ENCODE results near the gene SMARCB1. TPM values are rescaled to one million over a fixed set of nuclear protein-coding genes. Genes with fewer than 3 reads are reported as not detected.
A peak's percentile ranks its signal among the peaks of the same experiment; 100 is the strongest.

SMARCB1 gene
- total RNA-seq (2022) (83.7 and 115 TPM in 2 replicates), Bru-seq, nascent RNA (percentile 68 among the genes with signal in this experiment), BruChase-seq, experiment 1, labeled RNA remaining after a 6-hour chase (percentile 75 among the genes with signal in this experiment), BruChase-seq, experiment 2, labeled RNA remaining after a 2-hour chase (percentile 66 among the genes with signal in this experiment)
- long read RNA-seq, full-length matches to known transcripts: 461 of 489 reads
- long read RNA-seq, partial matches to known transcripts: 5 of 489 reads
- long read RNA-seq, other reads (novel, unspliced or antisense): 23 of 489 reads

DNA sequence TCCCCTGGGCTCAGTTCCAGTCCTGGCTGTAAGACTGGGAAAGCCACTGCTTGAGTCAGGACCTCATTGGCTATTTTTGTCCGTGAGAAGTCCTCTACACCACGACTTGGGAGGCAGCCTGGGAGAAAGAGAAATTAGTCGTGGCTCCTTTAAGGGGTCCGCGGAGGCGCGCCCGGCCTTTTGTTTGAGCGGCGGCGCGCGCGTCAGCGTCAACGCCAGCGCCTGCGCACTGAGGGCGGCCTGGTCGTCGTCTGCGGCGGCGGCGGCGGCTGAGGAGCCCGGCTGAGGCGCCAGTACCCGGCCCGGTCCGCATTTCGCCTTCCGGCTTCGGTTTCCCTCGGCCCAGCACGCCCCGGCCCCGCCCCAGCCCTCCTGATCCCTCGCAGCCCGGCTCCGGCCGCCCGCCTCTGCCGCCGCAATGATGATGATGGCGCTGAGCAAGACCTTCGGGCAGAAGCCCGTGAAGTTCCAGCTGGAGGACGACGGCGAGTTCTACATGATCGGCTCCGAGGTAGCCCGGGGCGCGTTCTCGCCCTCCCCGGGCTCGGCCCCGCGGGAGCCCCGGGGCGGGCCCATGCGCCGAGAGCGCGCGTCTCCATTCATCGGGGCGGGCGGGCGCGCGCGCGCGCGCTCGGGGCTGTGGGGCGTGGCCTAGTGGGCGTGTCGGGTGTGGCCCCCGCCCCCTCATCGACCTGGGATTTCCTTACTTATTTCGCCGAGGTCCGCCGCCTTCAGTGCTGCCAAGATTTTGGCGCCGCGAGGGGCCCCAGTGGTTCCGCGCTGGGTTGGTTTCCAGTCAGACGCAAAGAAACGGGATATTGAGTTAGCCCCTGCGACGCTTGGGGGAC lies at the start of gene SMARCB1:
SMARCB1 (plus strand) TSS at position 215 of the 848 bp plus-strand sequence; CDS start at position 419, 204 bp downstream.
- Mint-ChIP-seq H3K9me3 (ENCODE audit: unreplicated experiment) (no peaks in the 10 kb centered on the region), H3K4me3 (ENCODE audit: unreplicated experiment) (peak within 1 kb of the TSS; percentile 80), H3K27ac (ENCODE audit: low read depth, unreplicated experiment) (peak within 1 kb of the TSS; percentile 42), H3K27me3 (ENCODE audit: insufficient read depth, unreplicated experiment) (no peaks in the 10 kb centered on the region), H3K36me3 (ENCODE audit: insufficient read depth, unreplicated experiment) (peaks cover 11% of the 10 kb centered on the region), H3K4me1 (ENCODE audit: insufficient read depth, unreplicated experiment) (peaks cover 9% of the 10 kb centered on the region)
- no TSS peak for BruUV-seq (replicated peaks)
- DNase-seq (ENCODE audit: unreplicated experiment): peak; percentile 88
- CTCF ChIA-PET: interaction anchor here (0.6 kb wide), 1 partner anchor 101 kb away, joined by 4 read pairs; no protein-coding TSS in a partner anchor
- POLR2A ChIA-PET: interaction anchor here (0.7 to 1.4 kb wide), 4 partner anchors 12 to 107 kb away, joined by 3 to 6 read pairs (median 4); partner anchors contain the start of genes MIF and MMP11
- intact Hi-C loops (cut with micrococcal nuclease): no loop called here
- TF ChIP-seq, protein P1, sequence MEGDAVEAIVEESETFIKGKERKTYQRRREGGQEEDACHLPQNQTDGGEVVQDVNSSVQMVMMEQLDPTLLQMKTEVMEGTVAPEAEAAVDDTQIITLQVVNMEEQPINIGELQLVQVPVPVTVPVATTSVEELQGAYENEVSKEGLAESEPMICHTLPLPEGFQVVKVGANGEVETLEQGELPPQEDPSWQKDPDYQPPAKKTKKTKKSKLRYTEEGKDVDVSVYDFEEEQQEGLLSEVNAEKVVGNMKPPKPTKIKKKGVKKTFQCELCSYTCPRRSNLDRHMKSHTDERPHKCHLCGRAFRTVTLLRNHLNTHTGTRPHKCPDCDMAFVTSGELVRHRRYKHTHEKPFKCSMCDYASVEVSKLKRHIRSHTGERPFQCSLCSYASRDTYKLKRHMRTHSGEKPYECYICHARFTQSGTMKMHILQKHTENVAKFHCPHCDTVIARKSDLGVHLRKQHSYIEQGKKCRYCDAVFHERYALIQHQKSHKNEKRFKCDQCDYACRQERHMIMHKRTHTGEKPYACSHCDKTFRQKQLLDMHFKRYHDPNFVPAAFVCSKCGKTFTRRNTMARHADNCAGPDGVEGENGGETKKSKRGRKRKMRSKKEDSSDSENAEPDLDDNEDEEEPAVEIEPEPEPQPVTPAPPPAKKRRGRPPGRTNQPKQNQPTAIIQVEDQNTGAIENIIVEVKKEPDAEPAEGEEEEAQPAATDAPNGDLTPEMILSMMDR (IDR thresholded peaks at IDR 0.05; ENCODE audit: unreplicated experiment): no peak

DNA sequence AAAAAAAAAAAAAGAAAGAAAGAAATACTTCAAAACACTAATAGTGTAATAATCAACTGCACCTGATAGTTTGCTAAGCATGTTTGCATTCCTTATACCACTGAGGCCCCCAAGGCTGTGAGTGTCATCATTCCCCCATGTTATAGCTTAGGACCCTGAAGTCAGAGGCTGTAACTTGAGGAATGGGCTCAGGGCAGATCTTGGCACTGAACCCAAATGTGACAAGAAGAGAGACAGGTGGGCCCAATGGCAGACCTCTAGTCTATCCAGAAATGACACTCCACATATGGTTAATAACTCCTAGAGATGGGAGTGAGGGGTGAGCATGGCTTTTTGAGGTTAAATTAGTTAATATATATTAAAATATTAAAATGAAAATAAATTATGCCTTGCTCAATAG lies 49.1 kb upstream of the SMARCB1 start:
- Mint-ChIP-seq H3K4me1 (ENCODE audit: insufficient read depth, unreplicated experiment) (no peaks in the 10 kb centered on the region), H3K27me3 (ENCODE audit: insufficient read depth, unreplicated experiment) (no peaks in the 10 kb centered on the region), H3K9me3 (ENCODE audit: unreplicated experiment) (no peaks in the 10 kb centered on the region), H3K36me3 (ENCODE audit: insufficient read depth, unreplicated experiment) (peaks cover 5% of the 10 kb centered on the region), H3K4me3 (ENCODE audit: unreplicated experiment) (no peak overlapping the region), H3K27ac (ENCODE audit: low read depth, unreplicated experiment) (no peak overlapping the region)
- TF ChIP-seq, protein P1 (IDR thresholded peaks at IDR 0.05; ENCODE audit: unreplicated experiment): no peak
- no TSS peak for BruUV-seq (replicated peaks)
- no peak for DNase-seq (ENCODE audit: unreplicated experiment)
- POLR2A ChIA-PET: no interaction called here
- intact Hi-C loops (cut with micrococcal nuclease): no loop called here
- CTCF ChIA-PET: interaction anchor here (0.6 kb wide), 1 partner anchor 966 kb away, joined by 4 read pairs; no protein-coding TSS in a partner anchor

DNA sequence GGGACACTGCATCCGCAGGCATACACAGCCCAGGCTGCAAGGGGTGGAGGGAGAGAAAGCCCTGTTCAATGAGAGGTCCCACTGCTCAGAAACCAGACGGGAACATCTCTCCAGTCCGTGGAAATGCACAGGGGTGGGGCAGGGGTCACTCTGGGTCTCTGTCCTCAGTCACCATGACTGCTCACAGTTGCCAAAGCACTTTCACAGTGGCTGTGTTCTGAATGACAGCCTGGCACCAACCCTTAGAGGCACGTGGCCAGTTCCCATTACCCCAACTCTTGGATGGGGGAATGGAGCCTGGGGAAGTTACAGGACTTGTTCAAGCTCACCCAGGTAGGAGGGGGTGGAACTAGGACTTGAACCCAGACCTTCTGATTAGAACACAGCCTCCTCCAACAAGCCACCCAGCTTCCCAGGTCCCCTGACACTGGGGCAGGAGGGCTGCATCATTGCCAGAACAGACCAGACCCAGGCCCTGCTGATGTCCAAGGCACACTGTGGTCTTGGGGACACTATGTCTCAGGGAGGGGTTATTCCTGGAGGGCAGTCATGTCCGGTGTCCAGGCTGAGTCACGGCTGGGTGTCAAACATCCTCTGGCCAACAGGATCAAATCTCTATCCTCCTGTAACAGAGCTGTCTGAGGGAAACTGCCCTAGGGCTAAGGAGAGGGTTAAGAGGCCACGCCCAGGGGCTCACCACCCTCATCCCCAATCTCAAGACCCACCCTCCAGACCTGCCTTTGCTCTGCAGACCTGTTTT lies 44.1 kb upstream of the SMARCB1 start:
- H3K4me3 Mint-ChIP-seq (ENCODE audit: unreplicated experiment): no peak overlapping the region
- H3K9me3 Mint-ChIP-seq (ENCODE audit: unreplicated experiment): no peaks in the 10 kb centered on the region
- H3K36me3 Mint-ChIP-seq (ENCODE audit: insufficient read depth, unreplicated experiment): peaks cover 5% of the 10 kb centered on the region
- H3K27me3 Mint-ChIP-seq (ENCODE audit: insufficient read depth, unreplicated experiment): no peaks in the 10 kb centered on the region
- TF ChIP-seq, protein P1 (IDR thresholded peaks at IDR 0.05; ENCODE audit: unreplicated experiment): no peak
- CTCF ChIA-PET: interaction anchor here (0.6 to 1.1 kb wide), 2 partner anchors 103 to 107 kb away, joined by 3 to 4 read pairs; no protein-coding TSS in a partner anchor
- no peak for DNase-seq (ENCODE audit: unreplicated experiment)
- POLR2A ChIA-PET: interaction anchor here (0.6 kb wide), 1 partner anchor 483 kb away, joined by 3 read pairs; no protein-coding TSS in a partner anchor
- intact Hi-C loops (cut with micrococcal nuclease): no loop called here
- peak overlapping the region; percentile 10 for H3K27ac Mint-ChIP-seq (ENCODE audit: low read depth, unreplicated experiment)
- no TSS peak for BruUV-seq (replicated peaks)
- no peaks in the 10 kb centered on the region for H3K4me1 Mint-ChIP-seq (ENCODE audit: insufficient read depth, unreplicated experiment)

Data from MCF 10A (cell line).